HepG2 (cell line): ENCODE results near the gene TRIM61. TPM values are rescaled to one million over a fixed set of nuclear protein-coding genes. Genes with fewer than 3 reads are reported as not detected.

ENCODE experiments used
- ATAC-seq: fragments of 200-7000 bp; cut with Tn5 transposase; 3 replicates; pipeline ENCODE4 v1.9.1; 2020; ENCODE audit warnings: mild to moderate bottlenecking, moderate library complexity
- BruUV-seq: library from RNA; stranded (reverse); fragments of 400-500 nt; replicated peaks from 2 replicates; lab custom pipeline; 2021; lab: Mats Ljungman, UMichigan
- CTCF ChIA-PET: fragments of 300-600 bp; formaldehyde crosslinking; extraction: SDS; loops from one replicate; lab custom pipeline; 2021; ENCODE audit warnings: low total read pairs, inconsistent platforms, low intra/inter-chr PET ratio; lab: Yijun Ruan, JAX
- POLR2A ChIA-PET: fragments of 350-600 bp; sonication (Branson Sonifier 250); formaldehyde crosslinking; loops from one replicate; lab custom pipeline; 2020; ENCODE audit warnings: antibody characterized with exemption, inconsistent platforms; lab: Yijun Ruan, JAX
- DNase-seq: peaks from one replicate; pipeline ENCODE4 v3.0.0-alpha.2; 2015; ENCODE audit warnings: low spot score
- FAIRE-seq: peaks from 3 replicates; lab custom pipeline; 2011; peaks lifted over from hg19 to GRCh38; lab: Jason Lieb, UNC
- H2AFZ ChIP-seq: one replicate; pipeline ENCODE4 v1.6.1; 2011; ENCODE audit warnings: low read length, inconsistent platforms
- H3K27ac ChIP-seq: fragments of 300-600 bp; 3 replicates; pipeline ENCODE4 v1.8.0; 2011; ENCODE audit warnings: mixed run types, mild to moderate bottlenecking, mixed read lengths, low read length, inconsistent platforms; ENCODE audit not compliant: insufficient read depth; ENCODE audit errors: extremely low read length
- H3K27me3 ChIP-seq, 2 experiments: fragments of 200-600 bp in 1 of 2; 2 replicates in 1 of 2; 3 replicates in 1 of 2; pipeline versions ENCODE4 v1.6.0 to v1.8.0; 2011; ENCODE audit warnings: low read length in 2 of 2, mild to moderate bottlenecking in 2 of 2, moderate library complexity in 2 of 2, inconsistent platforms in 1 of 2; ENCODE audit not compliant: insufficient read depth in 2 of 2, control insufficient read depth in 1 of 2
- H3K36me3 ChIP-seq, 2 experiments: fragments of 200-600 bp in 1 of 2; replicated peaks in 1 of 2; 2 replicates in 1 of 2; 3 replicates in 1 of 2; pipeline versions ENCODE4 v1.5.1 to v1.8.0; 2011; ENCODE audit warnings: low read length in 2 of 2, inconsistent platforms in 1 of 2; ENCODE audit not compliant: insufficient read depth in 2 of 2, control insufficient read depth in 1 of 2
- H3K4me1 ChIP-seq: 2 replicates; pipeline ENCODE4 v1.5.1; 2012; ENCODE audit warnings: low read length, inconsistent platforms; ENCODE audit not compliant: insufficient read depth
- H3K4me2 ChIP-seq: 2 replicates; pipeline ENCODE4 v1.6.0; 2011; ENCODE audit warnings: low read depth, low read length, inconsistent platforms
- H3K4me3 ChIP-seq, 3 experiments: fragments of 200-600 bp in 1 of 3; sonication (generic), shearing (Covaris generic) in 1 of 3; replicated peaks in 1 of 3; 2 replicates each; pipeline ENCODE4 v1.5.1; 2011 to 2016; ENCODE audit warnings: low read length in 3 of 3, inconsistent platforms in 2 of 3, low read depth in 2 of 3, mild to moderate bottlenecking in 2 of 3, control low read depth in 1 of 3, mixed read lengths in 1 of 3; ENCODE audit not compliant: insufficient read depth in 1 of 3
- H3K79me2 ChIP-seq: one replicate; pipeline ENCODE4 v1.6.1; 2011; ENCODE audit warnings: low read length, inconsistent platforms; ENCODE audit not compliant: insufficient read depth
- H3K9ac ChIP-seq: 2 replicates; pipeline ENCODE4 v1.6.0; 2011; ENCODE audit warnings: mild to moderate bottlenecking, low read depth, low read length, inconsistent platforms; ENCODE audit not compliant: insufficient read depth
- H3K9me3 ChIP-seq: 2 replicates; pipeline ENCODE4 v1.5.1; 2012; ENCODE audit warnings: mild to moderate bottlenecking, low read length
- H4K20me1 ChIP-seq: 2 replicates; pipeline ENCODE4 v1.6.0; 2011; ENCODE audit warnings: inconsistent platforms, mild to moderate bottlenecking, low read length, moderate library complexity; ENCODE audit not compliant: insufficient read depth
- MAFK ChIP-seq, 2 experiments: IDR thresholded peaks in 1 of 2; conservative IDR thresholded peaks in 1 of 2; 2 replicates each; pipeline ENCODE4 v1.6.1; 2011; ENCODE audit warnings: improper control_type of control experiment in 2 of 2, low read length in 2 of 2
- PBX3 ChIP-seq: sonication (generic); formaldehyde crosslinking; IDR thresholded peaks from 2 replicates; pipeline ENCODE4 v1.8.1; 2023; ENCODE audit warnings: missing genetic modification reagents, inconsistent platforms, borderline replicate concordance
- ZBTB49 ChIP-seq: sonication (generic); formaldehyde crosslinking; IDR thresholded peaks from 2 replicates; pipeline ENCODE4 v1.4.0; 2020; ENCODE audit warnings: missing genetic modification reagents, borderline replicate concordance
- ZNF615 ChIP-seq: sonication (generic); formaldehyde crosslinking; IDR thresholded peaks from 2 replicates; pipeline ENCODE4 v1.5.0; 2020; ENCODE audit warnings: mild to moderate bottlenecking, missing genetic modification reagents, borderline replicate concordance
- ZNF629 ChIP-seq: sonication (generic); formaldehyde crosslinking; conservative IDR thresholded peaks from 2 replicates; pipeline ENCODE4 v1.5.0; 2020; ENCODE audit warnings: missing genetic modification reagents
- ZXDC ChIP-seq: sonication (generic); formaldehyde crosslinking; IDR thresholded peaks from 2 replicates; pipeline ENCODE4 v1.5.0; 2020; ENCODE audit warnings: mild to moderate bottlenecking, missing genetic modification reagents
- WGBS: methylation state at CpG from one replicate; pipeline ENCODE4 v1.1.6; 2017; ENCODE audit warnings: low lambda C conversion rate; 5-methylcytosine and 5-hydroxymethylcytosine counted together
- in situ Hi-C: cut with HindIII; loops from 2 replicates; pipeline ENCODE4 v1.10.0; 2017; ENCODE audit warnings: low pct_unique_long_range_greater_than_20kb; ENCODE audit not compliant: extremely low pct_ligation_motif_present
- intact Hi-C: fragments of 100-400 bp; cut with micrococcal nuclease; formaldehyde crosslinking; loops from one replicate; pipeline ENCODE4 v1.10.0; 2022; ENCODE audit not compliant: unreplicated experiment
- polyA plus RNA-seq, 8 experiments: library from polyadenylated mRNA; depleted of rRNA in 3 of 8; stranded (reverse) in 7 of 8; unstranded in 1 of 8; fragments of >200 nt; fragmentation: Illumina TruSeq in 4 of 8; extraction: Trizol in 4 of 8; gene quantifications; 2 replicates each; pipeline versions ENCODE4 v1.2.1 to v1.2.3, GENCODE V29; 2011 to 2016; ENCODE audit warnings: low read depth in 4 of 8, missing spikeins in 1 of 8, mixed read lengths in 1 of 8; ENCODE audit not compliant: insufficient read depth in 1 of 8
- total RNA-seq, 5 experiments: library from RNA; depleted of rRNA; stranded (reverse); fragments of >200 nt; fragmentation: Illumina TruSeq; extraction: Trizol; gene quantifications; 2 replicates each; pipeline ENCODE4 v1.2.3, GENCODE V29; 2016; ENCODE audit warnings: low read depth in 1 of 5

TRIM61 gene
- total and polyA plus RNA-seq, 2 of the 13 experiments (the other 11 are each of a cell fraction or from before 2014, with no cell fraction given), result not detected

GRCh38 chr4:164926301-164926700 is 51.2 kb downstream of the TRIM61 start:
- no peak for FAIRE-seq
- H3K4me2 ChIP-seq, result no peak overlapping the region
- no peak overlapping the region for H3K4me3 ChIP-seq
- H3K9ac ChIP-seq, result no peak overlapping the region
- no peaks in the 10 kb centered on the region for H3K4me1 ChIP-seq
- H4K20me1 ChIP-seq, result no peaks in the 10 kb centered on the region
- ATAC-seq, result no peak
- no peak overlapping the region for H3K27ac ChIP-seq
- no peak for TF ChIP-seq ZBTB49 (CRISPR knock-in tag)
- TF ChIP-seq ZNF629 (CRISPR knock-in tag), result no peak
- no peak for TF ChIP-seq MAFK (conservative IDR thresholded peaks at IDR 0.05 in 1 of 2, IDR thresholded peaks at IDR 0.05 in 1 of 2; ENCODE audit: low read length in 2 of 2)
- TF ChIP-seq ZXDC, result no peak
- no peak for TF ChIP-seq ZNF615
- TF ChIP-seq PBX3 (CRISPR knock-in tag), result no peak
- H2AFZ ChIP-seq, result no peak overlapping the region
- WGBS, result 13% methylated on average over 2 of the region's 2 CpGs
- BruUV-seq, result no TSS peak
- no peaks in the 10 kb centered on the region for H3K36me3 ChIP-seq
- POLR2A ChIA-PET, result no interaction called here
- in situ Hi-C loops (no loop called here), intact Hi-C loops (no loop called here)
- CTCF ChIA-PET, result no interaction called here
- peaks cover 0 to 4% of the 10 kb centered on the region in 2 experiments; a peak in 1 of 5 replicates for H3K27me3 ChIP-seq
- H3K9me3 ChIP-seq, result no peaks in the 10 kb centered on the region
- no peaks in the 10 kb centered on the region for H3K79me2 ChIP-seq
- no peak for DNase-seq
